Mucosa of descending colon (tissue), 3 donors: Measurements from ENCODE around the gene NOP53. TPM values are rescaled to one million over a fixed set of nuclear protein-coding genes. Genes with fewer than 3 reads are reported as not detected.
A peak's percentile ranks its signal among the peaks of the same experiment; 100 is the strongest.

Experiments
- ATAC-seq: fragments of 200-7000 bp; cut with Tn5 transposase; one replicate; pipeline ENCODE4 v1.9.1; 2020; ENCODE audit warnings: mild to moderate bottlenecking, moderate library complexity
- DNase-seq, 3 donors: peaks; one replicate each; pipeline ENCODE4 v3.0.0-alpha.2; 2020
- H3K36me3 ChIP-seq: fragments of 200-600 bp; one replicate; pipeline ENCODE4 v1.8.0; 2021; ENCODE audit warnings: low read depth, mild to moderate bottlenecking
- H3K4me1 ChIP-seq: fragments of 200-600 bp; one replicate; pipeline ENCODE4 v1.8.0; 2021; ENCODE audit warnings: low read depth, mild to moderate bottlenecking
- H3K4me3 ChIP-seq: fragments of 200-600 bp; one replicate; pipeline ENCODE4 v1.8.0; 2021; ENCODE audit warnings: mild to moderate bottlenecking
- H3K9me3 ChIP-seq: fragments of 200-600 bp; one replicate; pipeline ENCODE4 v1.8.0; 2021; ENCODE audit warnings: mild to moderate bottlenecking
- CTCF ChIP-seq: fragments of 200-600 bp; IDR thresholded peaks from one replicate; pipeline ENCODE4 v1.8.0; 2022; ENCODE audit warnings: antibody characterized with exemption, mild to moderate bottlenecking
- intact Hi-C, 2 donors: fragments of 100-400 bp; cut with DNase I in 1 of 2; cut with micrococcal nuclease in 1 of 2; formaldehyde crosslinking; loops; one replicate each; pipeline versions ENCODE4 v1.11.0 to v1.11.1; 2022; cut with DNase I, micrococcal nuclease
- long read RNA-seq, 2 donors: library from polyadenylated mRNA; unstranded; transcript quantifications; one replicate each; pipeline ENCODE4 v2.0.0, GENCODE V29; 2019 to 2021
- total RNA-seq, 3 donors: library from RNA; stranded (reverse); fragmentation: NEBNext Ultra II Directional in 2 of 3; extraction: Animal tissue kit (Norgen Biotek cat#: 25700) in 2 of 3; gene quantifications; one replicate each; pipeline versions ENCODE4 v1.2.1 to v1.2.4, GENCODE V29; 2021 to 2023
- donor health status: DM: no; HTN: no; CAD: no; lungs with moderate emphysema.
- donor health status: DM: no; HTN: no; CAD: no.
- donor health status: DM: no; HTN: yes; CAD: no.

NOP53 gene
- total RNA-seq: 100 to 1,000 TPM; 237 to 391 (median 284) TPM
- long read RNA-seq, donor 1, transcript NOP53-201 (13 exons, 1,528 nt): major isoform, 669 of 778 reads
- long read RNA-seq, donor 1, partial matches to known transcripts: 92 of 778 reads
- long read RNA-seq, donor 1, other reads (novel, unspliced or antisense): 17 of 778 reads
- long read RNA-seq, donor 2, transcript NOP53-201 (13 exons, 1,528 nt): major isoform, 56 of 62 reads
- long read RNA-seq, donor 2, partial matches to known transcripts: 4 of 62 reads
- long read RNA-seq, donor 2, other reads (novel, unspliced or antisense): 2 of 62 reads

GRCh38 chr19:47745010-47745901 lies at the start of gene NOP53:
TSS of gene NOP53 (plus strand) at chr19:47745546. CDS start at chr19:47745560, 14 bp downstream.
- Histone ChIP-seq H3K4me1 (peaks cover 12% of the 10 kb centered on the region), H3K4me3 (peak within 1 kb of the TSS; percentile 60), H3K36me3 (no peaks in the 10 kb centered on the region), H3K9me3 (no peaks in the 10 kb centered on the region)
- ATAC-seq: peak; percentile 88
- DNase-seq: peak; percentile 97 to 98 (median 98)
- intact Hi-C loops: no loop called here
- TF ChIP-seq CTCF: no peak

GRCh38 chr19:47696635-47697034 lies 48.7 kb upstream of the NOP53 start:
- intact Hi-C loops: loop anchor here in 1 of 2 donors (5.0 kb wide), 1 partner anchor 259 kb away; no protein-coding TSS in a partner anchor

GRCh38 chr19:47697863-47698609 lies 47.3 kb upstream of the NOP53 start:
- peak; percentile 97 for ATAC-seq
- no peak overlapping the region for H3K4me3 ChIP-seq
- DNase-seq: peak; percentile 70 to 86 (median 78)
- intact Hi-C loops: loop anchor here in 1 of 2 donors (5.0 kb wide), 1 partner anchor 261 kb away; no protein-coding TSS in a partner anchor
- no peaks in the 10 kb centered on the region for H3K4me1 ChIP-seq
- no peaks in the 10 kb centered on the region for H3K9me3 ChIP-seq
- H3K36me3 ChIP-seq: no peaks in the 10 kb centered on the region
- TF ChIP-seq CTCF: peak; percentile 91

More at GRCh38 chr19:47696635-47697034, 48.7 kb upstream of the NOP53 start:
- ATAC-seq: no peak
- no peaks in the 10 kb centered on the region for H3K4me1 ChIP-seq
- TF ChIP-seq CTCF: no peak
- no peaks in the 10 kb centered on the region for H3K36me3 ChIP-seq
- H3K4me3 ChIP-seq: no peak overlapping the region
- H3K9me3 ChIP-seq: no peaks in the 10 kb centered on the region
- DNase-seq: no peak

DNA sequence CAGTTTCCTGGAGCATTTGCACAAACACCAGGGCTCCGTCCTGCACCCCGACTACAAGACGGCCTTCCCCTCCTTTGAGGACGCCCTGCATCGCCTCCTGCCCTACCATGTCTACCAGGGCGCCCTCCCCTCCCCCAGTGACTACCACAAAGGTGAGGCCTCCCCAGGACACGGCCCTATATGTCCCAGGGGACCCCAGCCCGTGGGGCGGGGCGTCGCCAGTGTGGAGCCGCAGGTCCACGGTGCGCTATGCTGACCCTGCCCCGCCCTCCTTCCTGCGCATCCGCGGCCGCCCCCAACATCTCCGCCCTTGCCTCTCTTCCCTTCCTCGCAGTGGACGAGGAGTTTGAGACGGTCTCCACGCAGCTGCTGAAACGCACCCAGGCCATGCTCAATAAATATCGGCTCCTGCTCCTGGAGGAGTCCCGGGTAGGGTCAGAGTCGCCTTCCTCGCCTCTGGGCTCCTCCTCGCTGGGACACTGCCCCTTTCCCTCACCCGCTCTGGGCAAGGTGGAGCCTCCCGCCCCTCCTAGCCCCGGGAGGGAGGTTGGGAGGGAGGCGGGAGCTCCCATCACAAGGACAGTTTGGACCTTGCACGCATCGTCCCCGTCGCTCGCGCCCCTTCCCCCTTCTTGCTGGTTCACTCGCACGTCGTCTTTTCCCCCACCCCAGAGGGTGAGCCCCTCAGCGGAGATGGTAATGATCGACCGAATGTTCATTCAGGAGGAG lies 46.6 kb upstream of the NOP53 start:
- Histone ChIP-seq H3K9me3 (no peaks in the 10 kb centered on the region), H3K4me1 (peaks cover 1% of the 10 kb centered on the region), H3K4me3 (no peak overlapping the region), H3K36me3 (no peaks in the 10 kb centered on the region)
- intact Hi-C loops: loop anchor here in 1 of 2 donors (5.0 kb wide), 1 partner anchor 261 kb away; no protein-coding TSS in a partner anchor
- no peak for TF ChIP-seq CTCF
- peak in 1 of 3 donors; percentile 48 for DNase-seq
- ATAC-seq: no peak
